SK-N-SH (cell line): ENCODE data around the gene CHSY1.

Experiments
- CHD2 ChIP-seq: fragments of 150-350 bp; IDR thresholded peaks from 2 replicates; pipeline ENCODE4 v1.6.1; 2018; ENCODE audit warnings: low read length; ENCODE audit not compliant: partially characterized antibody
- CTCF ChIP-seq: fragments of 200-600 bp; sonication (generic); IDR thresholded peaks from 2 replicates; pipeline ENCODE4 v1.6.1; 2017; ENCODE audit warnings: antibody characterized with exemption, mild to moderate bottlenecking, moderate library complexity
- FOXJ3 ChIP-seq: sonication (generic); formaldehyde crosslinking; IDR thresholded peaks from 2 replicates; pipeline ENCODE4 v1.5.1; 2020; ENCODE audit warnings: mild to moderate bottlenecking, missing genetic modification reagents
- GABPA ChIP-seq: IDR thresholded peaks from 2 replicates; pipeline ENCODE4 v1.4.0; 2012; ENCODE audit warnings: low read depth, mild to moderate bottlenecking
- MAX ChIP-seq: IDR thresholded peaks from 2 replicates; pipeline ENCODE4 v1.4.0; 2012; ENCODE audit warnings: low read depth
- NRF1 ChIP-seq: IDR thresholded peaks from 2 replicates; pipeline ENCODE4 v1.6.1; 2012; ENCODE audit warnings: low read depth, mild to moderate bottlenecking, low read length
- RAD21 ChIP-seq: IDR thresholded peaks from 2 replicates; pipeline ENCODE4 v1.6.1; 2012; ENCODE audit warnings: mild to moderate bottlenecking, low read length
- REST ChIP-seq: IDR thresholded peaks from 2 replicates; pipeline ENCODE4 v1.6.1; 2012; ENCODE audit warnings: mild to moderate bottlenecking, low read depth, low read length, moderate library complexity
- SMC3 ChIP-seq: IDR thresholded peaks from 2 replicates; pipeline ENCODE4 v1.6.1; 2012; ENCODE audit warnings: low read depth, low read length, improper control_type of control experiment
- TAF1 ChIP-seq: IDR thresholded peaks from 2 replicates; pipeline ENCODE4 v1.6.1; 2012; ENCODE audit warnings: low read depth, mild to moderate bottlenecking, low read length, moderate library complexity, borderline replicate concordance
- TEAD4 ChIP-seq: IDR thresholded peaks from 2 replicates; pipeline ENCODE4 v1.4.0; 2012; ENCODE audit warnings: mild to moderate bottlenecking, borderline replicate concordance; ENCODE audit not compliant: insufficient read depth

- TF ChIP-seq MAX (no peak), CTCF (no peak), FOXJ3 (CRISPR knock-in tag) (no peak), TAF1 (no peak), REST (no peak), CHD2 (no peak), NRF1 (no peak), RAD21 (no peak), TEAD4 (no peak), SMC3 (no peak), GABPA (no peak)
Observed at GRCh38 chr15:101225658-101226057, 26.2 kb downstream of the CHSY1 start.
